ENCODE measurements around the gene FCGR2B.
"Not testable (repeated sequence)": the region's sequence is repeated elsewhere in the genome, so short reads cannot be mapped to it uniquely, and the experiment has no call there.

FCGR2B gene

GRCh38 chr1:161709373-161709772, 46.4 kb downstream of the FCGR2B start:
- WGBS, result 82% methylated on average over 4 of the region's 4 CpGs
- no peak overlapping the region for H3K4me3 ChIP-seq (ENCODE audit: low read length)
- H3K36me3 ChIP-seq (ENCODE audit: insufficient read depth, low read length), result no peaks in the 10 kb centered on the region
- peaks cover 9% of the 10 kb centered on the region; the same call in 1 of the 2 replicates for H3K4me1 ChIP-seq (ENCODE audit: insufficient read depth, low read length)
- no peaks in the 10 kb centered on the region for H3K9me3 ChIP-seq (ENCODE audit: insufficient read depth, low read depth, low read length)
- H3K27ac ChIP-seq (ENCODE audit: low read depth, low read length), result no peak overlapping the region
- H3K27me3 ChIP-seq (ENCODE audit: insufficient read depth, low read length), result no peaks in the 10 kb centered on the region
- H3K9ac ChIP-seq (ENCODE audit: low read depth, low read length), result no peak overlapping the region

DNA sequence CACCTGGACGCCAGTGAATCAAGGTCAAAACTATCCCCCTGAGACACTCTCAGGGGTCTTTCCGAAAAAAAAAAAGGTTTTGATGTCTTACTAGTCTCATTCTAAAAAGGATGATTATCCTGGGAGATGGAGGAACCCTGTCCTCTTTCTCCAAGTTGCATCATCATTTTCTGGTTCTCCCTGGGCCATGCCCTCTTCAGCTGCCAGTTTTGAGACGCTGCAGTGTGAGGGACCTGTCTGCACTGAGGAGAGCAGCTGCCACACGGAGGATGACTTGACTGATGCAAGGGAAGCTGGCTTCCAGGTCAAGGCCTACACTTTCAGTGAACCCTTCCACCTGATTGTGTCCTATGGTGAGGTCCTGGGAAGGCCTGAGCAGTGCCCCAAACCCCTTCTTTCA, 47.6 kb downstream of the FCGR2B start:
- H3K27me3 ChIP-seq (ENCODE audit: insufficient read depth, low read length), result no peaks in the 10 kb centered on the region
- H3K9me3 ChIP-seq (ENCODE audit: insufficient read depth, low read depth, low read length), result no peaks in the 10 kb centered on the region
- H3K27ac ChIP-seq (ENCODE audit: low read depth, low read length), result no peak overlapping the region
- H3K4me1 ChIP-seq (ENCODE audit: insufficient read depth, low read length), result peaks cover 9% of the 10 kb centered on the region; the same call in 1 of the 2 replicates
- 91% methylated on average over 4 of the region's 4 CpGs for WGBS
- no peaks in the 10 kb centered on the region for H3K36me3 ChIP-seq (ENCODE audit: insufficient read depth, low read length)
- H3K4me3 ChIP-seq (ENCODE audit: low read length), result no peak overlapping the region
- H3K9ac ChIP-seq (ENCODE audit: low read depth, low read length), result no peak overlapping the region

- no peak overlapping the region for H3K9ac ChIP-seq (ENCODE audit: low read depth, low read length)
- no peak overlapping the region for H3K27ac ChIP-seq (ENCODE audit: low read depth, low read length)
- no peaks in the 10 kb centered on the region for H3K4me1 ChIP-seq (ENCODE audit: insufficient read depth, low read length)
- WGBS, result 92% methylated on average over 8 of the region's 8 CpGs
- H3K36me3 ChIP-seq (ENCODE audit: insufficient read depth, low read length), result no peaks in the 10 kb centered on the region
- H3K4me3 ChIP-seq (ENCODE audit: low read length), result no peak overlapping the region
- H3K27me3 ChIP-seq (ENCODE audit: insufficient read depth, low read length), result peaks cover 8% of the 10 kb centered on the region
- H3K9me3 ChIP-seq (ENCODE audit: insufficient read depth, low read depth, low read length), result no peaks in the 10 kb centered on the region
Observed at GRCh38 chr1:161718559-161719324, 55.8 kb downstream of the FCGR2B start.

DNA sequence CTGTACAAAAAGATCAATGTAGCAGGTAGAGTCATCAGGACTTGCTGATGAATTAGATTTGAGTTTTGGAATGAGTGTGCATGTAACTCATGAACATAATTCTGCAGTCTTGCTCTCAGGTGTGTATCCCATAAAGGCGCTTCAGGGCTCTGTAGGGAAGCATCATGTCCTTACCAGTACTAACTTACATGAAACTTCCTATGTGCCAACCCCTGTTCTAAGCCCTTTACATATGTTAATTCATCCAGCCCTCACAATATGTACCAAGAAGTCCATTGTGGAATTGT, 56.3 kb downstream of the FCGR2B start:
- Histone ChIP-seq H3K9me3 (ENCODE audit: insufficient read depth, low read depth, low read length) (no peaks in the 10 kb centered on the region), H3K4me1 (ENCODE audit: insufficient read depth, low read length) (no peaks in the 10 kb centered on the region), H3K27ac (ENCODE audit: low read depth, low read length) (no peak overlapping the region), H3K4me3 (ENCODE audit: low read length) (no peak overlapping the region), H3K9ac (ENCODE audit: low read depth, low read length) (no peak overlapping the region), H3K27me3 (ENCODE audit: insufficient read depth, low read length) (peaks cover 9% of the 10 kb centered on the region), H3K36me3 (ENCODE audit: insufficient read depth, low read length) (no peaks in the 10 kb centered on the region)
- 88% methylated on average over 1 of the region's 1 CpG for WGBS

GRCh38 chr1:161720422-161720821, 57.5 kb downstream of the FCGR2B start:
- Histone ChIP-seq H3K9ac (ENCODE audit: low read depth, low read length) (no peak overlapping the region), H3K9me3 (ENCODE audit: insufficient read depth, low read depth, low read length) (no peaks in the 10 kb centered on the region), H3K4me1 (ENCODE audit: insufficient read depth, low read length) (no peaks in the 10 kb centered on the region), H3K27me3 (ENCODE audit: insufficient read depth, low read length) (peaks cover 20% of the 10 kb centered on the region), H3K27ac (ENCODE audit: low read depth, low read length) (no peak overlapping the region), H3K4me3 (ENCODE audit: low read length) (no peak overlapping the region), H3K36me3 (ENCODE audit: insufficient read depth, low read length) (no peaks in the 10 kb centered on the region)
- 89% methylated on average over 1 of the region's 1 CpG for WGBS

DNA sequence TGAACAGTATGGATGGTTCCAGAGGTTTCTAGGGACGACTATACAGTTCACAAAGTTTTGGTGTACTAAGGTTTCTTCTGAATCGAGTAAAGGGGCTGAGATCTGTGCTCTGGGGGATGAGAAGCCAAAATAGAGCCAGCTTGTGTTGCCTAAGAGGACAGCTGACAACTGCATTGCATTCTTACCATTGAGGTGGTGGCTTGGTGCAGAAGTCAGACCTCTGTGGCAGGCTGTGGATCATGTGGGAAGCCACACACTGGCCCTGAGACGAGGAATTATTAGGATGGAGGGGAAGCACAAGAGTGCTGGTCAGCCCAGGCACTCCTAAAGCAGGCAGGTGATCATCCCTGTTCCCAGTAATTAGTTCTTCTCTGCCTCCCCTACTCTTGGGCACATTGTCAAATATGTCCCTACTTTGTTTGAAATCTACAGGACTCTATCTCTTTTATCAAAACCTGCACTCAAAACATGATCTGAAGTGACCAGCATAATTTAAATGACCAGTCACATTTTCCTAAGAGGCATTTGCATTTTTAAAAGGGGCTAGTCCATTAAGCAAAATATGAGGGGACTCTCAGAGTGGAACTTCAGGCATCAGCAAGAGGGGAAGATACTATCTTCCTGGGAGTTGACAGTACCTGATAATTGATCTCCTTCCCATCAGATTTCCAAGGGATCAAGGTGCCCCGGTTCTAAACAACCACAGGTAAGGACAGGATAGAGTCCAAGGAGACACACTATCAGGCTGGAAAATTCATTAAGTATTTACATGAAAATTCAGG, 58.2 kb downstream of the FCGR2B start, which contains the start of gene FCRLB:
Gene FCRLB, plus strand, starts transcription at position 589 of the 782 bp plus-strand sequence. CDS start 1,129 bp downstream, outside the sequence.
- H3K27ac ChIP-seq (ENCODE audit: low read depth, low read length), result no peak within 1 kb of the TSS
- WGBS, result 91% methylated on average over 4 of the region's 4 CpGs
- H3K9ac ChIP-seq (ENCODE audit: low read depth, low read length), result no peak within 1 kb of the TSS

DNA sequence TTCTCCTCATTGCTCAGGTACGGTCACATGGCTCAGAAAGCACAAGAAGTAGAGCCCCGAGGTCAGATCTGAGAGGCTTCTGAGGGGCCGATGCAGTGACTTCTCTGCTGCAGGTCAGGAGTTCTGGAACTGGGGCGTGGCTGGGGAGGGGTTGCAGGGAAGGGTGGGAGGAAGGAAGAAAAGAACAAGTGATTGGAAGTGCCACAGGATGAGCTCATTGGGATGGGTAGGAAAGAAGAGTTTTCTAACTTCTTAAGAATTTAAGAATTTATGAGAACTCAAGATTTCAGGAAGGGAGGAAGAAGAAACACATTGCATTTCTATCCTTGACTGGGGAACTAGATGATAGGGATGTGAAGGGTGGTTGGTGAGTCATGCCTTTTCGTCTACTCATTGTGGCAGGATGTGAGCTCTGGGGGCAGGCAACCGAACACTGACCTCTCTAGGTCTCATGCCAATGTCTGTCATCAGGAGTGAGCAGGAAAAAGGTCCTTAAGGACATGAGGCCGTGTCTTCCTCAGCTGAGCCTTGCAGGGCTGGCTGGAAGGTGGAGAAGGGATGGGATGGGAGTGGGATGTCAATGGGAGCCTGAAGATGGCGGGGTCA, 58.9 kb downstream of the FCGR2B start:
- 64% methylated on average over 8 of the region's 8 CpGs for WGBS
- no peak overlapping the region for H3K4me3 ChIP-seq (ENCODE audit: low read length)
- no peaks in the 10 kb centered on the region for H3K9me3 ChIP-seq (ENCODE audit: insufficient read depth, low read depth, low read length)
- no peak overlapping the region for H3K27ac ChIP-seq (ENCODE audit: low read depth, low read length)
- H3K27me3 ChIP-seq (ENCODE audit: insufficient read depth, low read length), result peaks cover 32% of the 10 kb centered on the region
- H3K9ac ChIP-seq (ENCODE audit: low read depth, low read length), result no peak overlapping the region
- H3K4me1 ChIP-seq (ENCODE audit: insufficient read depth, low read length), result no peaks in the 10 kb centered on the region
- H3K36me3 ChIP-seq (ENCODE audit: insufficient read depth, low read length), result no peaks in the 10 kb centered on the region

More for the DNA sequence above, 58.2 kb downstream of the FCGR2B start, which contains the start of gene FCRLB:
- H3K4me1 ChIP-seq (ENCODE audit: insufficient read depth, low read length), result no peaks in the 10 kb centered on the region
- no peaks in the 10 kb centered on the region for H3K36me3 ChIP-seq (ENCODE audit: insufficient read depth, low read length)
- H3K4me3 ChIP-seq (ENCODE audit: low read length), result no peak within 1 kb of the TSS
- no peaks in the 10 kb centered on the region for H3K9me3 ChIP-seq (ENCODE audit: insufficient read depth, low read depth, low read length)
- peaks cover 28% of the 10 kb centered on the region for H3K27me3 ChIP-seq (ENCODE audit: insufficient read depth, low read length)

DNA sequence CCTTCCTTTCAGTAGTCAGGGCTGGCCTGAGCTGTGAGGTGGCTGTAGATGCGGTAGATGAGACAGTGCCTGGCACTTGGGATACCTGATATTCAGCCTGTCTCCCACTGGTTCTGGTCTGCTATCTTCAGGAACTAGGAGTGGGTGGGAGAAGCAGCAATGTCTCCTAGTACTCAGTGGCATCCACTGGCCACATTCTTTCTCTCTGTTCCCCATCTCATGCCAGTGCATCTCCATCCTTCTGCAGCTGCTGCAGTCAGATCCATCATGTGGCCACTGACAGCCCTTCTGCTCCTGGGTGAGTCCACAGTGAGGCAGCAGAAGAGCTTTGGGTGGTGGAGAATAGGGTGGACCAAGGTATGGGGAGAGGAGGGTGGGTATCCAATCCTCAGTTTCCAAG, 59.5 kb downstream of the FCGR2B start:
- WGBS, result 100% methylated on average over 1 of the region's 1 CpG
- Histone ChIP-seq H3K9me3 (ENCODE audit: insufficient read depth, low read depth, low read length) (no peaks in the 10 kb centered on the region), H3K36me3 (ENCODE audit: insufficient read depth, low read length) (no peaks in the 10 kb centered on the region), H3K27me3 (ENCODE audit: insufficient read depth, low read length) (peaks cover 36% of the 10 kb centered on the region), H3K4me1 (ENCODE audit: insufficient read depth, low read length) (no peaks in the 10 kb centered on the region), H3K27ac (ENCODE audit: low read depth, low read length) (no peak overlapping the region), H3K9ac (ENCODE audit: low read depth, low read length) (no peak overlapping the region), H3K4me3 (ENCODE audit: low read length) (no peak overlapping the region)

GRCh38 chr1:161723459-161724141, 60.7 kb downstream of the FCGR2B start:
- Histone ChIP-seq H3K4me1 (ENCODE audit: insufficient read depth, low read length) (peaks cover 3% of the 10 kb centered on the region; the same call in 1 of the 2 replicates), H3K9me3 (ENCODE audit: insufficient read depth, low read depth, low read length) (no peaks in the 10 kb centered on the region), H3K27me3 (ENCODE audit: insufficient read depth, low read length) (peaks cover 46% of the 10 kb centered on the region), H3K27ac (ENCODE audit: low read depth, low read length) (no peak overlapping the region), H3K36me3 (ENCODE audit: insufficient read depth, low read length) (no peaks in the 10 kb centered on the region), H3K9ac (ENCODE audit: low read depth, low read length) (no peak overlapping the region), H3K4me3 (ENCODE audit: low read length) (no peak overlapping the region)
- 90% methylated on average over 8 of the region's 8 CpGs for WGBS

DNA sequence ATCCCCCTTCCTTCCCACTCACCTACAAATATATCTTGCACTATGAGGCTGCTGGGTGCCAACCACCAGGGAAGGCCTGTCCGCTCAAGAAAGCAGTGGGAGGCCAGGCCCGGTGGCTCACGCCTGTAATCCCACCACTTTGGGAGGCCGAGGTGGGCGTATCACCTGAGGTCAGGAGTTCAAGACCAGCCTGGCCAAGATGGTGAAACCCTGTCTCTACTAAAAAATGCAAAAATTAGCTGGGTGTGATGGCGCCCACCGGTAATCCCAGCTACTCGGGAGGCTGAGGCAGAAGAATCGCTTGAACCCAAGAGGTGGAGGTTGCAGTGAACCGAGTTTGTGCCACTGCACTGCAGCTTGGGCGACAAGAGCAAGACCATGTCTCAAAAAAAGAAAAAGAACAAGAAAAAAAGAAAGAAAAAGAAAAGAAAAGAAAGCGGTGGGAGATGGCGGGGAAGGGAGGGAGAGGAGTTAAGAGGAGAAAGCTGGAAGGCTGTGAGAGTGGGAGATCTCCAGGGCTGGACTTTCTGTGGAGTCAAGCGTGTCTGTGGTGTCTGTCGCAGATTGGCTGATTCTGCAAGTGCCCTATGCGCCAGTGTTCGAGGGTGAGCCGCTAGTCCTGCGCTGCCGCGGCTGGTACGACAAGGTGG, 62.4 kb downstream of the FCGR2B start:
- H3K9me3 ChIP-seq (ENCODE audit: insufficient read depth, low read depth, low read length); H3K4me1 ChIP-seq (ENCODE audit: insufficient read depth, low read length); H3K9ac ChIP-seq (ENCODE audit: low read depth, low read length); H3K36me3 ChIP-seq (ENCODE audit: insufficient read depth, low read length); H3K27ac ChIP-seq (ENCODE audit: low read depth, low read length): not testable (repeated sequence)
- Histone ChIP-seq H3K4me3 (ENCODE audit: low read length) (peak overlapping the region; percentile 81), H3K27me3 (ENCODE audit: insufficient read depth, low read length) (peaks cover 50% of the 10 kb centered on the region)
- WGBS, result 51% methylated on average over 22 of the region's 22 CpGs
